ENCODE data around the gene DLGAP4.

Gene DLGAP4

GRCh38 chr20:36548006-36548315 lies 241.8 kb downstream of the DLGAP4 start:
- DNase-seq (ENCODE audit: extremely low spot score): peak; percentile 10
- TF ChIP-seq CTCF (IDR thresholded peaks at IDR 0.05; ENCODE audit: control extremely low read depth, extremely low read depth, low read depth, missing control alignments): no peak
- POLR2A ChIA-PET: no interaction called here
- CTCF ChIA-PET: no interaction called here

- POLR2A ChIA-PET: no interaction called here
- CTCF ChIA-PET: interaction anchor here (0.7 to 1.2 kb wide), 2 partner anchors 9 to 64 kb away, joined by 3 read pairs; no protein-coding TSS in a partner anchor
- DNase-seq (ENCODE audit: extremely low spot score): peak; percentile 21
- TF ChIP-seq CTCF (IDR thresholded peaks at IDR 0.05; ENCODE audit: control extremely low read depth, extremely low read depth, low read depth, missing control alignments): no peak
Observed at GRCh38 chr20:36548704-36549627, 242.8 kb downstream of the DLGAP4 start.

GRCh38 chr20:36549628-36549941 lies 243.4 kb downstream of the DLGAP4 start:
- no peak for TF ChIP-seq CTCF (IDR thresholded peaks at IDR 0.05; ENCODE audit: control extremely low read depth, extremely low read depth, low read depth, missing control alignments)
- peak; percentile 15 for DNase-seq (ENCODE audit: extremely low spot score)
- ChIA-PET CTCF (interaction anchor here (1.2 kb wide), 1 partner anchor 63 kb away, joined by 3 read pairs; no protein-coding TSS in a partner anchor), POLR2A (no interaction called here)

- peak; percentile 15 for DNase-seq (ENCODE audit: extremely low spot score)
- POLR2A ChIA-PET: interaction anchor here (0.6 kb wide), 1 partner anchor 832 kb away, joined by 3 read pairs; no protein-coding TSS in a partner anchor
- no peak for TF ChIP-seq CTCF (IDR thresholded peaks at IDR 0.05; ENCODE audit: control extremely low read depth, extremely low read depth, low read depth, missing control alignments)
- CTCF ChIA-PET: interaction anchor here (1.2 to 1.7 kb wide), 2 partner anchors 55 to 63 kb away, joined by 3 to 8 read pairs; partner anchors contain the start of gene RAB5IF
Observed at GRCh38 chr20:36549942-36550789, 244.0 kb downstream of the DLGAP4 start.

GRCh38 chr20:36550790-36551299 lies 244.7 kb downstream of the DLGAP4 start:
- ChIA-PET CTCF (interaction anchor here (1.3 to 1.7 kb wide), 2 partner anchors 8 to 54 kb away, joined by 5 to 8 read pairs; partner anchors contain the start of gene RAB5IF), POLR2A (no interaction called here)
- peak; percentile 16 for DNase-seq (ENCODE audit: extremely low spot score)
- no peak for TF ChIP-seq CTCF (IDR thresholded peaks at IDR 0.05; ENCODE audit: control extremely low read depth, extremely low read depth, low read depth, missing control alignments)

GRCh38 chr20:36555248-36555647 lies 249.1 kb downstream of the DLGAP4 start:
- CTCF ChIA-PET: interaction anchor here (1.0 kb wide), 1 partner anchor 33 kb away, joined by 3 read pairs; no protein-coding TSS in a partner anchor

More at GRCh38 chr20:36555248-36555647, 249.1 kb downstream of the DLGAP4 start:
- DNase-seq (ENCODE audit: extremely low spot score): no peak
- TF ChIP-seq CTCF (IDR thresholded peaks at IDR 0.05; ENCODE audit: control extremely low read depth, extremely low read depth, low read depth, missing control alignments): no peak
- POLR2A ChIA-PET: no interaction called here
